Hepatocyte (in vitro differentiated cells): ENCODE data around the gene MRTFB. TPM values are rescaled to one million over a fixed set of nuclear protein-coding genes. Genes with fewer than 3 reads are reported as not detected.

Experiments
- DNase-seq: peaks from one replicate; pipeline ENCODE4 v3.0.0-alpha.2; 2016; ENCODE audit warnings: low spot score
- H2AFZ ChIP-seq: fragments of 200-600 bp; sonication (generic); 2 replicates; pipeline ENCODE4 v1.6.0; 2016; ENCODE audit warnings: antibody characterized with exemption, mild to moderate bottlenecking
- H3K27ac ChIP-seq: fragments of 200-600 bp; sonication (generic); 2 replicates; pipeline ENCODE4 v1.5.1; 2016; ENCODE audit warnings: mild to moderate bottlenecking
- H3K27me3 ChIP-seq: fragments of 200-600 bp; sonication (generic); 2 replicates; pipeline ENCODE4 v1.6.1; 2016
- H3K36me3 ChIP-seq: fragments of 200-600 bp; sonication (generic); replicated peaks from 2 replicates; pipeline ENCODE4 v1.5.1; 2016; ENCODE audit warnings: low read depth; ENCODE audit not compliant: insufficient read depth
- H3K4me1 ChIP-seq: fragments of 200-600 bp; sonication (generic); 2 replicates; pipeline ENCODE4 v1.5.1; 2016; ENCODE audit warnings: mild to moderate bottlenecking, moderate library complexity; ENCODE audit not compliant: insufficient read depth
- H3K4me2 ChIP-seq: fragments of 200-600 bp; sonication (generic); 2 replicates; pipeline ENCODE4 v1.6.0; 2016
- H3K4me3 ChIP-seq: fragments of 200-600 bp; sonication (generic); 2 replicates; pipeline ENCODE4 v1.5.1; 2016; ENCODE audit warnings: mild to moderate bottlenecking
- H3K79me2 ChIP-seq: fragments of 200-600 bp; sonication (generic); 2 replicates; pipeline ENCODE4 v1.6.0; 2017; ENCODE audit warnings: mild to moderate bottlenecking
- H3K9me2 ChIP-seq: fragments of 200-600 bp; sonication (generic); replicated peaks from 2 replicates; pipeline ENCODE4 v1.6.0; 2017; ENCODE audit warnings: mild to moderate bottlenecking; ENCODE audit not compliant: insufficient read depth
- H3K9me3 ChIP-seq: fragments of 200-600 bp; sonication (generic); 2 replicates; pipeline ENCODE4 v1.5.1; 2016; ENCODE audit warnings: low read depth, mild to moderate bottlenecking
- H4K20me1 ChIP-seq: fragments of 200-600 bp; sonication (generic); 2 replicates; pipeline ENCODE4 v1.6.0; 2016; ENCODE audit warnings: mild to moderate bottlenecking; ENCODE audit not compliant: insufficient read depth, poor library complexity, severe bottlenecking
- CTCF ChIP-seq: fragments of 200-600 bp; sonication (generic); IDR thresholded peaks from 2 replicates; pipeline ENCODE4 v1.5.1; 2016; ENCODE audit warnings: antibody characterized with exemption, mild to moderate bottlenecking; ENCODE audit not compliant: poor library complexity
- EZH2 ChIP-seq: fragments of 200-600 bp; sonication (generic); IDR thresholded peaks from 2 replicates; pipeline ENCODE4 v1.6.1; 2016; ENCODE audit warnings: antibody characterized with exemption, mild to moderate bottlenecking, borderline replicate concordance
- EZH2phosphoT487 ChIP-seq: fragments of 200-600 bp; sonication (generic); IDR thresholded peaks from one replicate; pipeline ENCODE4 v1.6.1; 2018; ENCODE audit warnings: antibody characterized with exemption, mild to moderate bottlenecking, low read depth, moderate library complexity; ENCODE audit not compliant: unreplicated experiment, severe bottlenecking
- WGBS: methylation state at CpG from one replicate; pipeline ENCODE4 v1.1.6; 2016; ENCODE audit warnings: low lambda C conversion rate; ENCODE audit errors: missing lambda C conversion rate; 5-methylcytosine and 5-hydroxymethylcytosine counted together
- polyA plus RNA-seq: library from polyadenylated mRNA; unstranded; fragments of >200 nt; fragmentation: Nextera tagmentation; extraction: Ambion mirVana; gene quantifications from 2 replicates; pipeline ENCODE4 v1.2.1, GENCODE V29; 2016
- total RNA-seq: library from RNA; depleted of rRNA; stranded (reverse); fragments of >200 nt; gene quantifications from 2 replicates; pipeline ENCODE4 v1.2.3, GENCODE V29; 2014

MRTFB gene
- total and polyA plus RNA-seq, 2 experiments from 2014 or later, result 10.9 to 27.9 TPM

GRCh38 chr16:14238756-14239155 is 167.6 kb downstream of the MRTFB start:
- no peak for DNase-seq
- TF ChIP-seq EZH2phosphoT487 (no peak), EZH2 (no peak), CTCF (no peak)
- H3K4me3 ChIP-seq, result no peak overlapping the region
- H3K4me1 ChIP-seq, result no peaks in the 10 kb centered on the region
- WGBS, result 93% methylated on average over 5 of the region's 5 CpGs
- H3K4me2 ChIP-seq, result no peak overlapping the region
- no peak overlapping the region for H3K27ac ChIP-seq
- no peaks in the 10 kb centered on the region for H3K9me3 ChIP-seq
- H4K20me1 ChIP-seq, result no peaks in the 10 kb centered on the region
- no peaks in the 10 kb centered on the region for H3K27me3 ChIP-seq
- no peak overlapping the region for H2AFZ ChIP-seq
- H3K36me3 ChIP-seq, result no peaks in the 10 kb centered on the region
- H3K9me2 ChIP-seq, result no peaks in the 10 kb centered on the region
- H3K79me2 ChIP-seq, result no peaks in the 10 kb centered on the region

GRCh38 chr16:14239791-14240190 is 168.7 kb downstream of the MRTFB start:
- no peaks in the 10 kb centered on the region for H3K79me2 ChIP-seq
- TF ChIP-seq EZH2 (no peak), EZH2phosphoT487 (no peak), CTCF (no peak)
- H3K9me2 ChIP-seq, result no peaks in the 10 kb centered on the region
- H3K27me3 ChIP-seq, result no peaks in the 10 kb centered on the region
- no peak overlapping the region for H3K27ac ChIP-seq
- no peaks in the 10 kb centered on the region for H3K4me1 ChIP-seq
- no peak overlapping the region for H2AFZ ChIP-seq
- WGBS, result 84% methylated on average over 6 of the region's 6 CpGs
- no peaks in the 10 kb centered on the region for H3K9me3 ChIP-seq
- no peak for DNase-seq
- no peak overlapping the region for H3K4me3 ChIP-seq
- H4K20me1 ChIP-seq, result no peaks in the 10 kb centered on the region
- H3K4me2 ChIP-seq, result no peak overlapping the region
- no peaks in the 10 kb centered on the region for H3K36me3 ChIP-seq

DNA sequence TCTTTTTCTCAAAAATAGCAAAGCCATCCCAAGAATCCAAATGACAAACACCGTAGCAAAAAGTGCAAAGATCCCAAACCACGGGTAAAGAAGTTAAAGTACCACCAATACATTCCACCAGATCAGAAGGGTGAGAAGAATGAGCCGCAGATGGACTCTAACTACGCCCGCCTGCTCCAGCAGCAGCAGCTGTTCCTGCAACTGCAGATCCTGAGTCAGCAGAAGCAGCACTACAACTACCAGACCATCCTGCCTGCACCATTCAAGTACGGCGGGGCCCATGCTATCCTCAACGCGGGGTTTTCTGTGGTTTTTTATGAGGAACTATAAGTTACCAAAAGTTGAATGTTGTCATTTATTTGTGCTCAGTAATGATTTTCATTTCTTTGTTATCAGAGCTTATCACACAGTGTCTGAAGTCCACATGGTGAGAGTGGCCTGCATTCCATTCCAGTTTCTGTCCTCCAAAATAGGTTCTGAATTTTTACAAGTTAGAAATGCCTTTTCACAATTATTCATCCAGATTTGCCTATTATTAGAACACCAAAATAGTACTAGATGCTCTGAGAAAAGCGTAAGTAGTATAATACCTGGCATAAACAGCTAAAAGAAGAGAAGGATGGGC is 169.2 kb downstream of the MRTFB start:
- Histone ChIP-seq H3K9me2 (no peaks in the 10 kb centered on the region), H3K36me3 (no peaks in the 10 kb centered on the region), H3K9me3 (no peaks in the 10 kb centered on the region), H3K4me3 (no peak overlapping the region), H3K4me2 (no peak overlapping the region), H2AFZ (no peak overlapping the region), H3K27me3 (no peaks in the 10 kb centered on the region), H3K4me1 (no peaks in the 10 kb centered on the region), H4K20me1 (no peaks in the 10 kb centered on the region), H3K79me2 (no peaks in the 10 kb centered on the region), H3K27ac (no peak overlapping the region)
- WGBS, result 59% methylated on average over 10 of the region's 10 CpGs
- TF ChIP-seq CTCF, result no peak
- TF ChIP-seq EZH2phosphoT487, result no peak
- TF ChIP-seq EZH2, result no peak
- peak; percentile 23 for DNase-seq

DNA sequence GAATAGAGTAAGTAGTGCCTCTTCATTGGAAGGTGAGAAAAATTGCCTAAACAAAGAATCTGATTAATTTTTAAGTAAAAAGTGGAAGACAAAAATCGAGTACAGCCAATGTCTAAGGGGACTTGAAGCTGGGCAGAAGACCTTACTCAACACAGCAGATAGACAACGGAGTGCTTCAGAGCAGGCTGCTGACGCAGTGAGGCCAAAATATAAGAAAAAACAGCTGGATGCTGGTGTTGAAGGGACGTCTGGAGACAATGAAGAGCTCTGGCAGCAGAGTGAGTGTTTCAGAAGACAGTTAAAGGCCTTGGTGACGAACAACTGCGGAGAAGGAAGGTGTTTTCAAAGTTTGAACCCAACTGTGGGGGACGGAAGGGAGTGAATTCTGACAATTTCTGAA is 169.8 kb downstream of the MRTFB start:
- Histone ChIP-seq H4K20me1 (no peaks in the 10 kb centered on the region), H3K36me3 (no peaks in the 10 kb centered on the region), H3K4me3 (no peak overlapping the region), H3K4me1 (no peaks in the 10 kb centered on the region), H3K27me3 (no peaks in the 10 kb centered on the region), H3K79me2 (no peaks in the 10 kb centered on the region), H3K27ac (no peak overlapping the region), H3K9me3 (no peaks in the 10 kb centered on the region), H3K9me2 (no peaks in the 10 kb centered on the region), H2AFZ (no peak overlapping the region), H3K4me2 (no peak overlapping the region)
- no peak for TF ChIP-seq EZH2
- TF ChIP-seq EZH2phosphoT487, result no peak
- no peak for TF ChIP-seq CTCF
- DNase-seq, result no peak
- 80% methylated on average over 7 of the region's 7 CpGs for WGBS
